GM21723 (cell line): ENCODE results near the gene TSNAX.
A peak's percentile ranks its signal among the peaks of the same experiment; 100 is the strongest.

Source experiments
- ATAC-seq: cut with Tn5 transposase; IDR thresholded peaks from one replicate; pipeline ENCODE4 v1.9.1; 2021; ENCODE audit warnings: mild to moderate bottlenecking, moderate library complexity; ENCODE audit not compliant: unreplicated experiment

Gene TSNAX

GRCh38 chr1:231517076-231517475 lies 11.4 kb upstream of the TSNAX start:
- ATAC-seq = no peak

DNA sequence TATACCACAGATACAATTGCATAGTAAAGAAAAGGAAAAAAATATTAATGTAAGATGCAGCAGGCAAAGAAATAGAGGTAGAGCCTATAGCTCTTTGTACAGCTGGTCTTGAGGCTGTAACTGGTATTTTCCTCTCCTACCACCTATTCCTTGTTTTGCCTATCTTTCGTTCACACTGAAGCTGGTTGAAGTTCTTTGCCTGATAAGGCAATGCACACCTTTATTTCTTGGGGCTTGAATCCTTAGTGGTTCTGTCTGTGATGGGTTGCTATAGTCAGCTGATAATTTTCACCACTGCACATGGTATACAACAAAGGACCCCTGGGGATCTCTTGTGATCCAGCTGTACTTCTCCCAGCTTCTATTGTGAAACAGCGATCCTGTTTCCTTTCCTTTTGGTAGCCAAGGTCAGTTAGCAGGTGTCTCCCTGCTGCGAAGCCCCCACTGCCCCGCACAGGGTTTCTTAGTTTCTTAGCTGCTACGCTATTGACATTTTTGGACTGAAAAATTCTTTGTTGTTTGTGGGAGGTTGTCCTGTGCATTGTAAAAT lies 9.9 kb upstream of the TSNAX start:
- ATAC-seq = no peak

DNA sequence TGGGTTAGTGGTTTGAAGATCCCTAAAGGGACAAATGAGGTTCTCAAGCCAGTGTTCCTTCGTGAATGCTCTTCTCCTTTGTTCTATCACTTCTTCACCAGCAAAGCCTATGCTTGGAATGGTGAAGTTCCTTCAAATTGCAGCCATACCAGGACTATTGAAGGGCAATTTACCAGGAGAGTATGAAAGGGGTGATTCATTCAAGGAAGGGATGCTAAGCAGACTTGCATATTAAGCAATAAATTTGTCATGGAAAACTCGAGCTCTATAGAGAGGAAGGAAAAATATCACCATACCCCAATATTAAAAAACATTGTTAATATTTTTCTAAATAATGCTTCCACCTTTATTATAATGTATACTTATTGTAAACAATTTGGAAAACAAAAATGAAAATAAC lies 9.3 kb upstream of the TSNAX start:
- no peak for ATAC-seq

GRCh38 chr1:231522038-231522437 lies 6.4 kb upstream of the TSNAX start:
- no peak for ATAC-seq

DNA sequence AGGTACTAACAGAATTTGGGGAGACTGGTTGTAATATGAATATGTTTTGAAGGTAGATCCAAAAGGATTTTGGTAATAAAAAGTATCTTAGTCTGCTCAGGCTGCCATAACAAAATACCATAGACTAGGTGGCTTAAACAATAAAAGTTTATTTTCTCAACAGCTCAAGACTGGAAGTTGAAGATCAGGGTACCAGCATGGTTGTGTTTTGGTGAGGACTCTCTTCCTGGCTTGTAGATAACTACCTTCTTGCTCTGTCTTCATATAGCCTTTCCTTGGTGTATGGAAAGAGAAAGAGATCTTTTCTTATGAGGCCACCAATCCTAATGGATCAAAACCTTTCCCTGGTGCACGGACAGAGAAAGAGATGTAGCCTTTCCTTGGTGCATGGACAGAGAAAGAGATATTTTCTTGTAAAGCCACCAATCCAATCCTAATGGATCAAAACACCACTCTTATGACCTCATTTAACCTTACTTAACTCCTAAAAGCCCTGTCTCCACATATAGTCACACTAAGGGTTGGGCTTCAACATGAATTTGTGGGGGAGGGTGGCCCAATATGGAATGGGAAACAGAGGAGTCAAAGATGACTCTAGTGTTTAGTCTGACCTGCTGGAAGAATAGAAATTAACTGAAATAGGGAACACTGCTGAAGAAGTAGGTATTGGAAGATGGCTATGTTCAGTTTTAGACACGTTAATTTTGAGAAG lies 5.4 kb upstream of the TSNAX start:
- no peak for ATAC-seq

DNA sequence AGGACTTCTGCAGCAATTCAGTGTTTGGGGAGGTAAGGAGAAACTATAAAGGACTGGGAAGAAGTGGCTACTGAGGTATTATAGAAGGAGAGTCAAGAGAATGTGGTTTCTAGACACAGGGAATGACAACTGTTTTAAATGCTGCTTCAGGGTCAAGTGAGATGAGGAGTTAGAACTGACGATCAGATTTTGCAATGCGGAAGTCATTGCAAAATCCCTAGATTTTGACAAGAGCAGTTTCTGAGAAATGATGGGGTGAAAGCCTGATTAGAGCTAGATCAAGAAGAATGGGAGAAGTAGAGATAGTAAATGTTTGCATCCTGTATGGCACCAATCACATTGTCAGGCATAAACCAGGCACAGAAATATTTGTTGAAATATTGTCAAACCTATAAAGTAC lies 4.7 kb upstream of the TSNAX start:
- ATAC-seq = no peak

GRCh38 chr1:231526536-231526935 lies 1.9 kb upstream of the TSNAX start:
- ATAC-seq = no peak

DNA sequence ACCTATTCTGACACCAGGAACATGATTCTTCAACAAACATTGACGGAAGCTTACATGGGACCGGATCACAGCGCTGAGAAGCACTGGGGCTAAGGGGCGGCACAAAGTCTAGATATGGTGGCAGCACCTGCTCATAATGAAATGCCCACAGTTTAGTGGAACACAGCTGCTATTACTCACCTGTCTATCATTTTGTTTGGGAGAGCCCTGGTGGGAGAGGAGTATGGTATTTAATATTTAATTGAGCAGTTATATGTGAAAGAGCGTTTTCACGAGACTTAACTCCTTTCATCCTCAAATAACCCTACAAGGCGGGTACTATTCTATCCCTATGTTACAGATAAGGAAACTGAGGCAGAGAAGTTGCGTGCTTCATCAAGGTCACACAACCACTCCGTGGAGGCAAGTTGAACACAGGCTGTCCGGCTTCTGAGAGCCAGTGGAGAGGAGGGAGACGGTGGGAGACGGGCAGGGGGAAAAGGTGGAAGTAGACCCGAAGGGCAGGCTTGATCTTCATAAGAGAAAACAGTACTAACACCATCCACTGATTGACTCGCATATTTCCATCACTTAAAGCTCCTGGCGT lies 790 bp upstream of the TSNAX start:
- peak; percentile 18 for ATAC-seq

GRCh38 chr1:231533240-231533639 lies 4.8 kb downstream of the TSNAX start:
- ATAC-seq = no peak

- ATAC-seq = no peak
Measured at GRCh38 chr1:231534703-231535159, 6.3 kb downstream of the TSNAX start.

DNA sequence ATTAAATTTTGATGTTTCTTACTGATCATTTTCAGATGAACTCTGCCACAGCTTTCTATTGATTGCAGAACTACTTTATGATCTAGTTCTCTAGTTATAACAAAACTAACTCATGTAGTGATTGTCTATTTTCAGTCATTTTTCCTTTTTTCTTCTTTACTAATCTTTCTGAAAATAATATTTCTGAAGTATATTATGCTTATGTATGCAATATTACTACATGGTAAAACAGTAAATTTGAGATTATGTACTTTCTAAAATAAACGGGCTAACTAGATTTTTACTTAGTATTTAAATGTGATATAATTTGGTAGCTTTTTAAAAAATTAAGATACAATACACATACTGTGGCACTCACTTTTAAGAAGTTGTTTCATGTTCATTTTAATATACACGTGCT lies 7.6 kb downstream of the TSNAX start:
- ATAC-seq = no peak

GRCh38 chr1:231540847-231541246 lies 12.4 kb downstream of the TSNAX start:
- no peak for ATAC-seq

DNA sequence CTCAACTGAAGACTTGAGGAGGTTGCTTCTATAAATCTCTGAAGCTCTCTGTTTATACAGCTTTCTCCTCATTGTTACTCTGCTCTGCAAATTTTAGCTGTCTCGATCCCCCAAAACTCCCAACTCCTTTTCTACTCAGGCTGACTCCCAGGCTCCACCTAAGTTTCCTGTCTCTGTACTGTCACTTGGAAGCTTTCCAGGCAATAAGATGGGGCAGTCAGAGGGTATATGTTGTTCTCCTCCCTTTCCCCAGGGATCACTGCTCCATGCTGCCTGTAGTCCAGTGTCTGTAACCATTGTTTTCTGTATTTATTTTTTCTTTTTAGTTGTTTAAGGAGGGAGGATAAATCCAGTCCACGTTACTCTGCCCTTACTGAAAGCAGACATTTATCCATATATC lies 13.4 kb downstream of the TSNAX start:
- ATAC-seq = no peak

DNA sequence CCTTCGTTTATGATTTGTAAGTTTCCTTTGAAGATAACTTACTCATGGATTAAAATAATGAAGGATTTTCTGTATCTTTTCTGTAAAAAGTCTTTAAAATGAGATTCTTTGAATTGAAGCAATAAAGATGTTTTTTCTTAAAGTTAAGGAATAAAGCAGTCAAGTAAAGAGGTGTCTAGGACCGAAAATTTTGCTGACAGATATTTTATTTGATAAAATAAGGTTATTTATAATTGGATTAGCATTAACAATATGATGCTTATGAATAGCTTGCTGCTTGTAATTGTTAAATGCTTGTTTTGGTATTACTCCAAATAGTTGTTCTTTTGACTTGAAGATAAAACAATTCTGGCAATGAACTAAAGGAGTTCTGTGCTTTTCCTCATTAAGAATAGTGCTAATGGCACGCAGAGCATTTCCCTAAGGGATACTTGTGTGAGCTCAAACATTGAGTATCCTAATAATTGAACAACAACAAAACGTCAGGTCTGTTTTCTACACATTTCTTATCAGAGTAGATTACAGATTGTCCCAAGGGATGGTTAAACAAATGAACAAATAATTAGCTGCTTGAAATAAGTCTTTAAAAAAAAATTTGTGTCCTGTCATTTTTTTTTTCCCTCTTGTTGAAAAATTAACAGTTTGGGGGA lies 16.6 kb downstream of the TSNAX start:
- ATAC-seq = no peak

DNA sequence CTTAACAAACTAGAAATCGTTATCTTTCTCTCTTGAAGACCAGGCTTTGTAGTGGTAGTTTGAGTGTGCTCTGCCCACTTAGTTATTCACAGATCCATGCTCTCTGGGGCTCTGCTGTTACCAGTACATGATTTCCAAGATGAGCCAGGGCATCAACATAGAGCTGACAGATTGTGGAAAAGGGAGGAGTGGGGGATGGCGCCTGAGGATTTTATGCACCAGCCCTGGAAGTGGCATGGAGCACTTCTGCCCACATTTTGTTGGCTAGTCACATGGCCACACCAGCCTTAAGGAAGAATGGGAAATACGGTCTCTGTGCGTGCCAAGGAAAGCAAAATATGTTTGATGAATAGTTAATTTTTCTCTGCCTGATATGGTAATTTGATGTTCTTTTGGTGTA lies 18.2 kb downstream of the TSNAX start:
- no peak for ATAC-seq

GRCh38 chr1:231549733-231550447 lies 21.4 kb downstream of the TSNAX start:
- ATAC-seq = no peak

DNA sequence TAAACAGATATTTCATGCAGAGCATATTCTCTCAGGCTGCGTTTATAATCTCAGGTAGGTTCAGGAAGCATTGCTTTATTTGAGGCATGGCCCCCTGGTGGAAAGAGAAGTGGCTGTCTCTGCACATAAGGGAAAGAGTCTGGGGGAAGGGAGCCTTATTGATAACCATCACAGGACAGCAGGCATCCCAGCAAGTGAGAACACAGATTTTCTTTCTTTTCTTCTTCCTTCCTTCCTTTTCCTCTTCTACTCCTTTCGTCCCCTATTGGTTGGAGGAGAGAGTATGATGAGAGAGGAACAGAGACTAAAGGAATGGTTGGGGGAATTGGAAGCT lies 21.9 kb downstream of the TSNAX start:
- no peak for ATAC-seq

GRCh38 chr1:231553320-231553719 lies 24.9 kb downstream of the TSNAX start:
- ATAC-seq = no peak

GRCh38 chr1:231554969-231555368 lies 26.5 kb downstream of the TSNAX start:
- no peak for ATAC-seq

DNA sequence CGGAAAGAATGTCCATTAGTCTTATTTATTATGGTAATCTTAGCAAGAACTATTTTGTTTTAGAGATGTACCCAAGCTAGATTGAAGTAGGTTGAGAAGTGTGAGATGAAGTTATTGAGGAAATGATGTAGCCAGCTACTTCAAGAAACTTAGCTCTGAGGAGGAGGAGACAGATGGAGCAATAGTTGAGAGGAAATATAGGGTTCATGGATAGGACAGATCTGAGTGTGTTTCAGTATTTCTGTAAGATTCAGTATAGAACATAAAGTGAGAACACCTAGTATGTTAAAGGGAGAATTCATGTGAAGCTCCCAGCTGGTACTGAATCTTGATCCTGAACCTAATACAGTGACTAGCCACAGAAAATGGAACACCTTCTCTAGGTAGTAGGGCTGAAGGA lies 28.9 kb downstream of the TSNAX start:
- no peak for ATAC-seq

GRCh38 chr1:231557898-231558707 lies 29.6 kb downstream of the TSNAX start:
- ATAC-seq = no peak
